Kidney capillary endothelial cell (primary cell): ENCODE measurements around the gene DDI2.

Experiments
- DNase-seq: peaks from one replicate; pipeline ENCODE4 v3.0.0-alpha.2; 2018; ENCODE audit warnings: low spot score

DDI2 gene

DNA sequence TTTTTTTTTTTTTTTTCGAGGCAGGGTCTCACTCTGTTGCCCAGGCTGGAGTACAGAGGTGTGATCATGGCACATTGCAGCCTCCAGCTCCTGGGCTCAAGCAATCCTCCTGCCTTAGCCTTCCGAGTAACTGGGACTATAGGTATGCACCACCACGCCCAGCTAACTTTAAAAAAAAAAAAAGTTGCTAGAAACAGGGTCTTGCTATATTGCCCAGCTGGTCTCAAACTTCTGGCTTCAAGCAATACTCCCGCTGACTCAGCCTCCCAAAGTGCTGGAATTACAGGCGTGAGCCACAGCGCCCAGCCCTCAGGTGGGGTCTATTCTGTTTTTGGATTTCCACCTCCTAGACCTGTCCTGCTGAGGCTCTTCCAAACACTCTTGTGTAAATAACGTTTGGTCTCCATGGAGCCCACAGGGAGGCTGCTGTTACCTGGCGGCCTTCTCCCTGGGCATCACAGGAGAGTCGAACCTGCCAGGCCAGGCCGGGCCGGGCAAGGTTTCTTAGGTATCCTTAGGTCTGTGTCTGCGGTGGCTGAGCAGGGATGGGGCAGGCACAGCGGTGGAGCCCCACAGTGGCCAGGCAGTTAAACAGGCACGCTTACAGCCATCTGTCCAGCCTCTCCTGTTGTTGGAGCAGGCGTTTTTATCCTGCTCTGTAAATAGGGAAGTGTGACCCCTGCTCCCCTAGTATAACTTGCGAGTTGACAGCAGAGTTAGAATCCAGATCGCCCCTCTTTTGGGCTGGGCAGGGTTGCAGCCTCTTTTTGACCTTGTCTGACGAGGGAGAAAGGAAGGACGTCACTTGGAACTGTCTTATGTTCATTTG is 85.7 kb downstream of the DDI2 start:
- no peak for DNase-seq

GRCh38 chr1:15703562-15703961 is 86.3 kb downstream of the DDI2 start:
- DNase-seq: no peak

DNA sequence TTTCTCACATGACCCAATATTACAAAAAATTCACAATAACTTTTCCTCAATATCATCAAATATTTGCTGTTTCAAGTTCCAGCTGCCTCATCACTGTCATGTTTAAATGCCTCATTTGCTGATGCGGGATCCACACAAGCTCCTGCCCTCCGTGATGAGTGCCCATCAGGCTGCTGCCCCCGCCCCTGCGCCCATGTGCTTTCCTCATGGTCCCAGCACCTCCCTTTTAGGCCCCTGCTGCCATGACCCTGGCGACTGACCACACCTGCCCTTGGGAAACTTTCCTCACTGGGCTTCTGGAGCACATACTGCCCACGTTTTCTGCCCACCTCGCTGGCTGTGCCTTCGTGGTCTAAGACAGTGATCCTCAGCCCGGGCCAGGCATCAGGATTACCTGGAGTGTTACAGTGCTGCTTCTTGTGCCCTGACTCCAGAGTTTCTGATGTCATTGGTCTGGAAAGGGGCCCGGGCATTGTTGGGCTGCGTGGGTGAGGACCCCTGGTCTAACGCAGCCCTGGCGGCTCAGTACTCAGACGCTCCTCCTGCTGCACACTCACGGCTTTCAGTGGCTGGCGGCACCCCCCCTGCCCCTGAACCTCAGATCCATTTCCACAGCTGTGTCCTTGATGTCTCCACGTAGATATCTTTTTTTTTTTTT is 87.4 kb downstream of the DDI2 start:
- DNase-seq: no peak

- no peak for DNase-seq
Measured at GRCh38 chr1:15705184-15705566, 87.9 kb downstream of the DDI2 start.

GRCh38 chr1:15706751-15707150 is 89.5 kb downstream of the DDI2 start:
- DNase-seq: no peak

DNA sequence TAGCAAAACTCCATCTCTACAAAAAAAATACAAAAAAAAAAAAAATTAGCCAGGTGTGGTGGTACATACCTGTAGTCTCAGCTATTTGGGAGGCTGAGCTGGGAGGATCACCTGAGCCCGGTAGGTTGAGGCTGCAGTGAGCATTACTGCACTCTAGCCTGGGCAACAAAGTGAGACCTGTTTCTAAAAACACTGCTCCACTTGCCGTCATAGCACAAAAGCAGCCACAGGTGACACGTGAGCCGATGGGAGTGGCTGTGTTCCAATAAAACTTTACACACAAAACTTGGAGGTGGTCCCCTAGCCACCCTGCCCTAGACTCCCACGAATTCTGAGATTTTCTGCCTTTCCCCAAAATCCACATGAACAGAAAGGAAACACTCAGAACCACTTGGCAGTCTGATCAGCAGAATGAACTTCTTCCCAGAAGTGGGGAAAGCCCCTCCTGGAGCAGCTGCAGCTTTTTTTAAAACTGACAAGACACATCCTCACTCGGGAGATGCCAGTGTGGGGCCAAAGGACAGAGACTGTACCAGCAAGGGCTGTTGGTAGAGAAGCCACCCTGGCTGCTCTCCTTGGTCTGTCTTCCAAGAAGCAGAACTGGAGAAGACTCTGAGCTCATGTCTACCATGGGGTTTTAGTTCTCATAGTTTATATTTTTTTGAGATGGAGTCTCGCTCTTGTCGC is 90.1 kb downstream of the DDI2 start:
- no peak for DNase-seq

- no peak for DNase-seq
Measured at GRCh38 chr1:15708486-15709137, 91.4 kb downstream of the DDI2 start.

GRCh38 chr1:15709226-15709625 is 92.0 kb downstream of the DDI2 start:
- no peak for DNase-seq

DNA sequence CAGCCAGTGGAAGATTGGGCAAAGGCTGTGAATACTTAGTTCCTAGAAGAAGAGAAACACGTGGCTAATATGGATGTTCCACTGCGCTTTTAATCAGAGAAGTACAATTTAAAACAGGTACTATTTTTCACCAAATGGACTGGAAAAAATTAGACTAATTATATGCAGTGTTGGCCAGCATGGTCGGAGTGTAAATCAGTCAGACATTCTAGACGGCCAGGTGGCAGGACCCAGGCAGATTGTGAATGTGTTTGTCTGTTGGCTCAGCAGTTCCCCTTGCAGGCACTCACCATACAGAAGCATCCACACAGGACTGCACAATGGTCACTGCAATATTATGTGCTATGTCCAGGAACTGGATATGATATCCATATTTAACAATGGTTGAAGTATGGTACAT is 94.9 kb downstream of the DDI2 start:
- no peak for DNase-seq

DNA sequence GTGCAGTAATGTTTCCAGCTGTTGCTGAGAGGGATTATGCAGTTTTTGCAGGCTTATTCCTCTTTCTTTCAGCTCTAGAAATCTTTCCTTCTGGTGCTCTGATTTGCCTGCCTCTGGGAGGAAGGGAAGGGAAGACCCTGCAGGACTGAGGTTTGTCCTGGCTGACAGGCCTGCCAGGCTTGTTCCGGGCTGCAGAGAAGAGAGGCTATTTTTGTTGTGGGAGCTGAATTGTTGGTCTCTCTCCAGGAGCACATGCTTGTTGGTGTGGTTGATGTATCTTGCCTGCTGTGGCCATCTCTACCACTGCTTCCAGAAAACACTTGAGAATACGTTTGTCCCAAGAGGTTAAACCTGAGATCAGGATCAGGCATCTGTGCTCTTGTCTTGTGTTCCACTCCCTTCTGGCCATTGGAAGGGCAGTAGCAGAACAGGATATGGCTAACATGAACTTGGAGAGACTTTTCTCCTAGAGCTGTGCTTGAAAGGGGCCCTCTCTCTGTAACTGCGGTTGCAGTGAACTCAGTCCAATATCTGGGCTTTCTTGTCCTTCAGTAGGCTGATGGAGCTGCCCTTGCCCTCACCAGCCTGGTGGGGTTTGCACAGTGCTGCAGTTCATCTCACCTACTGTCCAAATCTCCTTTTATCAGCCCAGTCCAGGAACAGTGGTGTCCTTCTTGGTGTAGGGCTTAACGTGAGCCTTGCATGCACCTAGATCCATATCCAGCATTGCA is 97.3 kb downstream of the DDI2 start:
- no peak for DNase-seq

DNA sequence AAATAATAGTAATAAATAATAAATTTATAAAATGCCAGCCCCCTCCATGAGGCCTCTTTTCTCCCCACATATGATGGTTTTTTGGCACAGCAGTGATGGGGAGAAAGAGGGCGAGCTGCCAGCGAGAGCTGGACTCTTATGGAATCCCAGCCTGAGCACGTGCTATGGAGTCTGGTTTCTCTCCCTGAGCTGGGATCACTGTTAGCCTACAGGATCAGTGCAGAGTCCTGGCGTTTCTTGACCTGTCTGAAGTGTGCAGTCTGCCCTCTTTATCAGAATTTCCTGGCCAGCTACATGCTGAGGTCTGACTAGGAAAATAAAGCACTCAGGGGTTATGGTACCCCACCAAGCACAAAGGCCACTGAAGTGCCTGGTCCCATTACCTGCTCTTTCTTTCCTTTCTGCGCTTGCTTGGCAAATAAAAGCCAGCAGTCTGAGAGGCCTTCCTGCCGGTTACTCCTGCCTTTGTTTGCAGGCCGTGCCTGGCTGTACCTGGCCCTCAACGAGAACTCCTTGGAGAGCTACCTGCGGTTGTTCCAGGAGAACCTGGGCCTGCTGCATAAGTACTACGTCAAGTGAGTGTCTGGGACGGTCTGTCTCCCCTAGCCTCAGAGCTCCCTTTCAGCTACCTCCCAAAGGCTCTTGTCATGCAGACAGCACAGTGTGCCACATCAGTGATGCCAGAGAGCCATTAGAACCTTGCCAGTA is 100.3 kb downstream of the DDI2 start:
- no peak for DNase-seq

GRCh38 chr1:15718199-15718601 is 100.9 kb downstream of the DDI2 start:
- DNase-seq: no peak
